Middle frontal gyrus (tissue), 1 donor: ENCODE results near the gene EML6.
"Not testable (repeated sequence)": the region's sequence is repeated elsewhere in the genome, so short reads cannot be mapped to it uniquely, and the experiment has no call there.

Experiments
- DNase-seq: peaks from one replicate; pipeline ENCODE4 v3.0.0-alpha.2; 2015; ENCODE audit warnings: low spot score; ENCODE audit errors: extremely low spot score

Gene EML6

GRCh38 chr2:54845094-54845493 lies 121.6 kb downstream of the EML6 start:
- DNase-seq = no peak

GRCh38 chr2:54845514-54845913 lies 122.1 kb downstream of the EML6 start:
- DNase-seq = no peak

GRCh38 chr2:54850171-54851122 lies 127.0 kb downstream of the EML6 start:
- DNase-seq = no peak

GRCh38 chr2:54853616-54854310 lies 130.3 kb downstream of the EML6 start:
- no peak for DNase-seq

GRCh38 chr2:54855434-54855833 lies 132.0 kb downstream of the EML6 start:
- DNase-seq = no peak

GRCh38 chr2:54858021-54858681 lies 134.7 kb downstream of the EML6 start:
- no peak for DNase-seq

- no peak for DNase-seq
Observed at GRCh38 chr2:54859416-54859815, 136.0 kb downstream of the EML6 start.

GRCh38 chr2:54859997-54860701 lies 136.7 kb downstream of the EML6 start:
- DNase-seq = no peak

- DNase-seq = no peak
Observed at GRCh38 chr2:54862229-54862628, 138.8 kb downstream of the EML6 start.

- no peak for DNase-seq
Observed at GRCh38 chr2:54862742-54863141, 139.3 kb downstream of the EML6 start.

GRCh38 chr2:54863660-54864059 lies 140.2 kb downstream of the EML6 start:
- DNase-seq = no peak

- DNase-seq = no peak
Observed at GRCh38 chr2:54864096-54864495, 140.6 kb downstream of the EML6 start.

GRCh38 chr2:54864727-54865126 lies 141.3 kb downstream of the EML6 start:
- DNase-seq = no peak

- DNase-seq = no peak
Observed at GRCh38 chr2:54866179-54866578, 142.7 kb downstream of the EML6 start.

GRCh38 chr2:54866868-54867267 lies 143.4 kb downstream of the EML6 start:
- DNase-seq = no peak

GRCh38 chr2:54867457-54867856 lies 144.0 kb downstream of the EML6 start:
- DNase-seq = no peak

- no peak for DNase-seq
Observed at GRCh38 chr2:54871457-54872107, 148.1 kb downstream of the EML6 start.

- no peak for DNase-seq
Observed at GRCh38 chr2:54872780-54873179, 149.3 kb downstream of the EML6 start.

GRCh38 chr2:54873236-54873635 lies 149.8 kb downstream of the EML6 start:
- not testable (repeated sequence) for DNase-seq

- DNase-seq = no peak
Observed at GRCh38 chr2:54876764-54877163, 153.3 kb downstream of the EML6 start.

- DNase-seq = no peak
Observed at GRCh38 chr2:54878182-54878581, 154.7 kb downstream of the EML6 start.
